Activated CD4-positive, alpha-beta memory T cell treated with anti-CD3 and anti-CD28 coated beads for 36 hours (primary cell): ENCODE data around the gene SLC38A5. TPM values are rescaled to one million over a fixed set of nuclear protein-coding genes. Genes with fewer than 3 reads are reported as not detected.
"Not testable (repeated sequence)": the region's sequence is repeated elsewhere in the genome, so short reads cannot be mapped to it uniquely, and the experiment has no call there.

Experiments
- CTCF ChIA-PET: fragments of 350-600 bp; sonication (Branson Sonifier 250); formaldehyde crosslinking; loops from one replicate; lab custom pipeline; 2021; ENCODE audit warnings: antibody characterized with exemption, inconsistent platforms; lab: Charles Lee
- POLR2A ChIA-PET: fragments of 350-600 bp; sonication (Branson Sonifier 250); formaldehyde crosslinking; loops from one replicate; lab custom pipeline; 2021; ENCODE audit warnings: antibody characterized with exemption; lab: Charles Lee
- DNase-seq: peaks from one replicate; pipeline ENCODE4 v3.0.0-alpha.2; 2020
- H3K27ac Mint-ChIP-seq: one replicate; pipeline ENCODE4 v1.8.0; 2021; ENCODE audit warnings: mixed read lengths
- H3K27me3 Mint-ChIP-seq: one replicate; pipeline ENCODE4 v1.8.0; 2021; ENCODE audit warnings: mixed read lengths
- H3K36me3 Mint-ChIP-seq: one replicate; pipeline ENCODE4 v1.8.0; 2021; ENCODE audit warnings: mixed read lengths
- H3K4me1 Mint-ChIP-seq: one replicate; pipeline ENCODE4 v1.8.0; 2021; ENCODE audit warnings: low read depth, mixed read lengths
- H3K4me3 Mint-ChIP-seq: one replicate; pipeline ENCODE4 v1.8.0; 2021; ENCODE audit warnings: mild to moderate bottlenecking, mixed read lengths
- H3K9me3 Mint-ChIP-seq: one replicate; pipeline ENCODE4 v1.8.0; 2021; ENCODE audit warnings: mixed read lengths
- intact Hi-C: fragments of 100-400 bp; cut with micrococcal nuclease; formaldehyde crosslinking; loops from one replicate; pipeline ENCODE4 v1.15.1; 2023
- total RNA-seq, 2 experiments: library from RNA; stranded (reverse); gene quantifications; one replicate each; pipeline ENCODE4 v1.2.3, GENCODE V29; 2021

SLC38A5 gene
- total RNA-seq, 2 experiments from 2014 or later = 70.7 to 73.0 TPM

DNA sequence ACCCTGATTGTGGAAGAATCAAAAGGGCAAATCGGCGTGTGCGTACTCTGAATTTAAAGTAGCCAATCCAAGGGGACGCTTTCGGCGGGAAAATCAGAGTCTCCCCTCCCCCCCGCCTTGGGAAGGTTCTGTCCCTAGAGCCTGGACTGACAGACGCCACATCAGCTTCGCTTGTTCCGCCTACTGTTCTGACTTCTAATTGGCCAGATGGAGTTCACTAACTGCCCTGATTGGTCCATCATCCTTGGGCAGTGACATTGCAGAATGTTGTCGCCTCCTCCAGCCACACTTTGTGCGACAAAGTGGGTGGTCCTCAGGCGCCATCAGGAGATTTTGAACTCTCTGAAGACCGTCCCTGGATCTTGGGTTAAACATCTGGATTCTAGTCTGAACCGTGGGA is 58.2 kb downstream of the SLC38A5 start, which contains the start of gene SSX4B:
Gene SSX4B, minus strand, starts transcription at position 101 of the 400 bp plus-strand sequence. CDS start 588 bp downstream, outside the sequence.
- CTCF ChIA-PET, H3K27ac Mint-ChIP-seq, H3K4me3 Mint-ChIP-seq, intact Hi-C loops, H3K4me1 Mint-ChIP-seq, DNase-seq, H3K9me3 Mint-ChIP-seq, H3K36me3 Mint-ChIP-seq, POLR2A ChIA-PET, H3K27me3 Mint-ChIP-seq: not testable (repeated sequence)

Other genes starting within 250 kb of the SLC38A5 start
- not detected for gene SSX1, start 214.9 kb downstream of the SLC38A5 start, total RNA-seq
- not detected for gene SSX3, start 113.6 kb downstream of the SLC38A5 start, total RNA-seq
- gene SSX4, start 86.7 kb downstream of the SLC38A5 start, total RNA-seq = not detected
- not detected for gene SSX4B, start 58.3 kb downstream of the SLC38A5 start, total RNA-seq
- 10 to 100 TPM; 62.8 to 73.9 TPM for gene FTSJ1, start 5.9 kb upstream of the SLC38A5 start, total RNA-seq
- gene PORCN, start 38.7 kb upstream of the SLC38A5 start, total RNA-seq = 1 to 10 TPM; 7.1 to 7.7 TPM
- gene EBP, start 51.5 kb upstream of the SLC38A5 start, total RNA-seq = 100 to 1,000 TPM; 149 to 150 TPM
- 10 to 100 TPM; 13.5 to 16.2 TPM for gene TBC1D25, start 69.5 kb upstream of the SLC38A5 start, total RNA-seq
- gene RBM3, start 104.2 kb upstream of the SLC38A5 start, total RNA-seq = 100 to 1,000 TPM; 191 to 197 TPM
- 10 to 100 TPM; 45.8 to 54.8 TPM for gene WDR13, start 127.2 kb upstream of the SLC38A5 start, total RNA-seq
- 10 to 100 TPM; 95.2 to 99.6 TPM for gene WAS, start 213.5 kb upstream of the SLC38A5 start, total RNA-seq
- gene SUV39H1, start 226.5 kb upstream of the SLC38A5 start, total RNA-seq = 10 to 100 TPM; 32.3 to 35.6 TPM